GM23248 (cell line): ENCODE measurements around the gene RXRA. TPM values are rescaled to one million over a fixed set of nuclear protein-coding genes. Genes with fewer than 3 reads are reported as not detected.
"Not testable (repeated sequence)": the region's sequence is repeated elsewhere in the genome, so short reads cannot be mapped to it uniquely, and the experiment has no call there.

ENCODE experiments used
- DNase-seq: peaks from one replicate; pipeline ENCODE4 v3.0.0-alpha.2; 2015
- H2AFZ ChIP-seq: fragments of 200-600 bp; sonication (generic); 2 replicates; pipeline ENCODE4 v1.6.1; 2016; ENCODE audit warnings: antibody characterized with exemption
- H3F3A ChIP-seq: fragments of 200-600 bp; sonication (generic); 2 replicates; pipeline ENCODE4 v1.6.1; 2016; ENCODE audit warnings: mild to moderate bottlenecking, antibody characterized with exemption, mixed run types; ENCODE audit not compliant: insufficient read depth
- H3K27ac ChIP-seq: fragments of 200-600 bp; sonication (generic); 2 replicates; pipeline ENCODE4 v1.5.1; 2016; ENCODE audit warnings: mild to moderate bottlenecking
- H3K27me3 ChIP-seq: fragments of 200-600 bp; sonication (generic); replicated peaks from 2 replicates; pipeline ENCODE4 v1.6.1; 2016; ENCODE audit warnings: mild to moderate bottlenecking; ENCODE audit not compliant: insufficient read depth
- H3K36me3 ChIP-seq: fragments of 200-600 bp; sonication (generic); 2 replicates; pipeline ENCODE4 v1.6.1; 2016; ENCODE audit warnings: low read depth, mild to moderate bottlenecking
- H3K4me1 ChIP-seq: fragments of 200-600 bp; sonication (generic); 2 replicates; pipeline ENCODE4 v1.6.1; 2016; ENCODE audit warnings: mild to moderate bottlenecking; ENCODE audit not compliant: insufficient read depth
- H3K4me2 ChIP-seq: fragments of 200-600 bp; sonication (generic); one replicate; pipeline ENCODE4 v1.6.1; 2016; ENCODE audit warnings: mild to moderate bottlenecking; ENCODE audit not compliant: unreplicated experiment
- H3K4me3 ChIP-seq: fragments of 200-600 bp; sonication (generic); 2 replicates; pipeline ENCODE4 v1.5.1; 2016; ENCODE audit warnings: mild to moderate bottlenecking
- H3K79me2 ChIP-seq: fragments of 200-600 bp; sonication (generic); 2 replicates; pipeline ENCODE4 v1.6.1; 2016; ENCODE audit warnings: mild to moderate bottlenecking; ENCODE audit not compliant: insufficient read depth
- H3K9ac ChIP-seq: fragments of 200-600 bp; sonication (generic); 2 replicates; pipeline ENCODE4 v1.6.1; 2016; ENCODE audit warnings: mild to moderate bottlenecking
- H3K9me2 ChIP-seq: fragments of 200-600 bp; sonication (generic); 2 replicates; pipeline ENCODE4 v1.6.1; 2016; ENCODE audit warnings: mixed run types, mild to moderate bottlenecking, moderate library complexity; ENCODE audit not compliant: insufficient read depth
- H3K9me3 ChIP-seq: fragments of 200-600 bp; sonication (generic); one replicate; pipeline ENCODE4 v1.6.1; 2017; ENCODE audit warnings: low read depth
- H4K20me1 ChIP-seq: fragments of 200-600 bp; sonication (generic); 2 replicates; pipeline ENCODE4 v1.6.0; 2016; ENCODE audit not compliant: insufficient read depth
- EZH2 ChIP-seq: fragments of 200-600 bp; sonication (generic); IDR thresholded peaks from 2 replicates; pipeline ENCODE4 v1.6.1; 2018; ENCODE audit warnings: antibody characterized with exemption, mild to moderate bottlenecking; ENCODE audit not compliant: insufficient read depth, poor library complexity, severe bottlenecking
- EZH2phosphoT487 ChIP-seq: fragments of 200-600 bp; sonication (generic); IDR thresholded peaks from 2 replicates; pipeline ENCODE4 v1.6.1; 2018; ENCODE audit warnings: antibody characterized with exemption, moderate library complexity, mild to moderate bottlenecking, low read depth; ENCODE audit not compliant: insufficient read depth
- WGBS, 2 experiments: methylation state at CpG; one replicate each; pipeline ENCODE4 v1.1.6; 2015 to 2017; ENCODE audit warnings: low lambda C conversion rate in 2 of 2, low coverage in 1 of 2; ENCODE audit errors: missing lambda C conversion rate in 2 of 2; 5-methylcytosine and 5-hydroxymethylcytosine counted together
- in situ Hi-C: fragments of 300-500 bp; cut with MboI; formaldehyde crosslinking; loops from 2 replicates; pipeline ENCODE4 v1.15.0; 2020
- polyA plus RNA-seq: library from polyadenylated mRNA; unstranded; fragments of >200 nt; fragmentation: Nextera tagmentation; extraction: Ambion mirVana; gene quantifications from 2 replicates; pipeline ENCODE4 v1.2.1, GENCODE V29; 2016
- total RNA-seq: library from RNA; depleted of rRNA; stranded (reverse); fragments of >200 nt; shearing (Covaris generic); gene quantifications from 2 replicates; pipeline ENCODE4 v1.2.3, GENCODE V29; 2014

The RXRA gene
- total and polyA plus RNA-seq, 2 experiments from 2014 or later = 3.9 to 34.8 TPM

- DNase-seq = no peak
- Histone ChIP-seq H3K36me3 (no peaks in the 10 kb centered on the region), H3K79me2 (no peaks in the 10 kb centered on the region), H3K9ac (no peak overlapping the region), H3K27me3 (peaks cover 9% of the 10 kb centered on the region; the same call in 1 of the 2 replicates), H3K4me3 (no peak overlapping the region), H3K9me3 (no peaks in the 10 kb centered on the region), H3K4me2 (no peak overlapping the region), H2AFZ (no peak overlapping the region), H3K4me1 (no peaks in the 10 kb centered on the region), H4K20me1 (no peaks in the 10 kb centered on the region), H3K9me2 (no peaks in the 10 kb centered on the region), H3F3A (no peaks in the 10 kb centered on the region), H3K27ac (no peak overlapping the region)
- in situ Hi-C loops = no loop called here
- TF ChIP-seq EZH2phosphoT487 = no peak
- no peak for TF ChIP-seq EZH2
- WGBS, 2 experiments = 72 to 73% methylated on average over 7 of the region's 7 CpGs
Measured at GRCh38 chr9:134302130-134302817, 24.0 kb upstream of the RXRA start.

- no peaks in the 10 kb centered on the region for H3K36me3 ChIP-seq
- no peaks in the 10 kb centered on the region for H4K20me1 ChIP-seq
- no peaks in the 10 kb centered on the region for H3K9me2 ChIP-seq
- H2AFZ ChIP-seq = no peak overlapping the region
- H3K4me3 ChIP-seq = no peak overlapping the region
- H3K4me2 ChIP-seq = no peak overlapping the region
- H3K27me3 ChIP-seq = peaks cover 17% of the 10 kb centered on the region
- no peaks in the 10 kb centered on the region for H3K79me2 ChIP-seq
- no peak for DNase-seq
- TF ChIP-seq EZH2phosphoT487 (no peak), EZH2 (no peak)
- 73 to 86% methylated on average over 7 of the region's 7 CpGs for WGBS, 2 experiments
- H3K4me1 ChIP-seq = no peaks in the 10 kb centered on the region
- no peaks in the 10 kb centered on the region for H3K9me3 ChIP-seq
- in situ Hi-C loops = no loop called here
- no peak overlapping the region for H3K27ac ChIP-seq
- no peaks in the 10 kb centered on the region for H3F3A ChIP-seq
- no peak overlapping the region for H3K9ac ChIP-seq
Measured at GRCh38 chr9:134303601-134304000, 22.7 kb upstream of the RXRA start.

- H3K36me3 ChIP-seq = no peaks in the 10 kb centered on the region
- H3K79me2 ChIP-seq = no peaks in the 10 kb centered on the region
- H3K4me3 ChIP-seq = no peak overlapping the region
- WGBS, 2 experiments = 71 to 80% methylated on average over 11 to 16 of the region's 16 CpGs
- no peaks in the 10 kb centered on the region for H3K9me2 ChIP-seq
- no peaks in the 10 kb centered on the region for H3K4me1 ChIP-seq
- H3K27ac ChIP-seq = no peak overlapping the region
- H3K4me2 ChIP-seq = no peak overlapping the region
- H2AFZ ChIP-seq = no peak overlapping the region
- no peaks in the 10 kb centered on the region for H3F3A ChIP-seq
- H3K27me3 ChIP-seq = peaks cover 20% of the 10 kb centered on the region
- H3K9me3 ChIP-seq = no peaks in the 10 kb centered on the region
- in situ Hi-C loops = no loop called here
- no peak for DNase-seq
- TF ChIP-seq EZH2phosphoT487 (no peak), EZH2 (no peak)
- H3K9ac ChIP-seq = no peak overlapping the region
- H4K20me1 ChIP-seq = no peaks in the 10 kb centered on the region
Measured at GRCh38 chr9:134304261-134304660, 22.0 kb upstream of the RXRA start.

- Histone ChIP-seq H3K4me1 (no peaks in the 10 kb centered on the region), H3F3A (no peaks in the 10 kb centered on the region), H3K36me3 (no peaks in the 10 kb centered on the region), H3K4me2 (no peak overlapping the region), H3K27me3 (peaks cover 24% of the 10 kb centered on the region), H3K27ac (no peak overlapping the region), H4K20me1 (no peaks in the 10 kb centered on the region), H3K9ac (no peak overlapping the region), H3K79me2 (no peaks in the 10 kb centered on the region), H2AFZ (no peak overlapping the region), H3K9me3 (no peaks in the 10 kb centered on the region), H3K9me2 (no peaks in the 10 kb centered on the region), H3K4me3 (no peak overlapping the region)
- 69 to 70% methylated on average over 11 of the region's 11 CpGs for WGBS, 2 experiments
- DNase-seq = no peak
- TF ChIP-seq EZH2phosphoT487 = no peak
- no peak for TF ChIP-seq EZH2
- in situ Hi-C loops = no loop called here
Measured at GRCh38 chr9:134304690-134305089, 21.6 kb upstream of the RXRA start.

- no peaks in the 10 kb centered on the region for H3K79me2 ChIP-seq
- whole genome bisulfite sequencing, 2 experiments = 88 to 100% methylated on average over 1 of the region's 1 CpG
- in situ Hi-C loops = no loop called here
Measured at GRCh38 chr9:134305533-134305932, 20.7 kb upstream of the RXRA start.

GRCh38 chr9:134306042-134306441 lies 20.2 kb upstream of the RXRA start:
- H2AFZ ChIP-seq, H3K27ac ChIP-seq, H3K36me3 ChIP-seq, in situ Hi-C loops, H3K9me3 ChIP-seq, H3K4me1 ChIP-seq, H3K9ac ChIP-seq, H4K20me1 ChIP-seq, DNase-seq, H3F3A ChIP-seq, H3K79me2 ChIP-seq, H3K4me2 ChIP-seq, H3K4me3 ChIP-seq, H3K9me2 ChIP-seq: not testable (repeated sequence)
- peaks cover 18% of the 10 kb centered on the region for H3K27me3 ChIP-seq

More at GRCh38 chr9:134305533-134305932, 20.7 kb upstream of the RXRA start:
- no peak for TF ChIP-seq EZH2phosphoT487
- no peak for TF ChIP-seq EZH2
- no peaks in the 10 kb centered on the region for H3K36me3 ChIP-seq
- H3K27ac ChIP-seq = no peak overlapping the region
- H3K4me3 ChIP-seq = no peak overlapping the region
- H4K20me1 ChIP-seq = no peaks in the 10 kb centered on the region
- no peak overlapping the region for H3K4me2 ChIP-seq
- DNase-seq = no peak
- H3F3A ChIP-seq = no peaks in the 10 kb centered on the region
- no peak overlapping the region for H2AFZ ChIP-seq
- peaks cover 20% of the 10 kb centered on the region for H3K27me3 ChIP-seq
- H3K9ac ChIP-seq = no peak overlapping the region
- H3K4me1 ChIP-seq = no peaks in the 10 kb centered on the region
- no peaks in the 10 kb centered on the region for H3K9me3 ChIP-seq
- no peaks in the 10 kb centered on the region for H3K9me2 ChIP-seq
